CMK (cell line): ENCODE measurements around the gene ZNF155.
"Not testable (repeated sequence)": the region's sequence is repeated elsewhere in the genome, so short reads cannot be mapped to it uniquely, and the experiment has no call there.

Experiments used
- DNase-seq: peaks from one replicate; pipeline ENCODE4 v3.0.0-alpha.2; 2010; ENCODE audit warnings: low read depth

The ZNF155 gene

DNA sequence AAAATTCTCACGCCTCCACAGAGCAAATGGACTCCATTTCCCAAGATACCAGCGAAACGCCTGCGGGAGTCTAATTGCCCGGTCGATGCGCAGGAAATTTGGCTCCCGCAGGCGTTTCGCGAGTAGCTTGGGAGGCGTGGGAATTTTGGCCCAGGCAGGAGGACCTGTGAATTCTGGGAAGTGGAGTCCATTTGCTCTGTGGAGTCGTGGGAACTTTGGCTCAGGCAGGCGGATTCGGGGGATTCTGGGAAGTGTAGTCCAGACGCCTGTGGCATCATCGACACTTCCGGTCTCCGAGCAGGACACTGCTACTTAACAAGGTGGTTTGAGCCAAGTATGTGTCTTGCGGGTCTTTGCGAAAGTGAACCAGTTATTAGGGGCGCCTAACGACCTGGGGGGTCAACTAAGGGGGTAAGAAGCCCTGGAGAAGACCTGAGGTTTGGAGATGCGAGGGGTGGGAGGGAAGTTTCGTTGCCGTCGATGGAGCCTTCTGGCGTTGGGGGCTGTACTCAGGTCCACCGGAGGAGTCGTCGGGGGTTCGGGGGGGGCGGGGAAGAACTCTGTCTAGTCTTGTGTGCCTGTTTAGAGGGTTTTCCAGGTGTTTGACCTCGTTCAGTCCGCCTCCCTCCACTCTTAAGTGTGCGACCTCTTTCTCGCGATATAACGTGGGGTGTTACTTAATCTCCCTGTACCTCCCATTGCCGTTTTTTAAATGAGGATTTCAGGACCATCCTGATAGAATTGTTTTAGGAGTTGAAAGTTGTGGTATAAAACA is at the start of gene ZNF155:
Gene ZNF155 (plus strand): TSS at position 277 of the 775 bp plus-strand sequence. CDS start 4,356 bp downstream, outside the sequence.
- DNase-seq: peak; percentile 85

DNA sequence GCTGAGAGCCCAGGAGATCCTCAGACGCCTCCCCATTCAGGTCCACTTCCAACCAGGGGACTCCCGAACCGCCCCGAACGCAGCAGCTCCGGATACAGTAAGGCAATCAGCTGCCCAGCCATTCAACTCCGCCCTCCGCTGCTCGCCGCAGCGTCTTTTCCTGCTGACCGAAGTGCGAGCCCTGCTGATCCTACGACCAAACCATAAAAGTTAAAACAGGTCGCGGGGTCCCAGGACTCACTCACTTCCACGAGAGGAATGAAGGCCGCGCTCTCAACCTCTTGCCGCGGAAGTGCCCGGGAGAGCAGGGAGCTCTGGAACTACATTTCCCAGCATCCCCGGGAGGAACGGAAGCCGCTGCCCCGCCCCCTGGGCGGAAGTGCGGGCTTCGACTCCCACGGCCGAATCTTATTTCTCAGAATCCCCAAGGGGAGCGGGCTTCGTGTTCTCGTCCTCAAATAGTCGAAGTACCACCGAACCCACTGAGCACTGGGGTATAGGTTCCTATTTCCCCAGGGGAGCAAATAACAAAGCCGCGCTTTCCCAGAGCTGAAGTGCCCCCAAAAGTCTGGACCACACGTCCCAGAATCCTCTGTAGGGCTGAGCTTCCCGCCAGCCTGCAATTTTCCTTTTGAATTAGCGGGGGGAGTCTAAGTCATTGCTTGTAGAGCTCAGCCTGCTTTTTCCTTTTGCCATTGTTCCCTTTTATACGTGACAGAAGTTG is 48.8 kb upstream of the ZNF155 start, which contains the start of gene ZNF45:
Gene ZNF45 (minus strand): TSS at position 298 of the 724 bp plus-strand sequence. CDS start 13,097 bp downstream, outside the sequence.
- DNase-seq: peak; percentile 71

DNA sequence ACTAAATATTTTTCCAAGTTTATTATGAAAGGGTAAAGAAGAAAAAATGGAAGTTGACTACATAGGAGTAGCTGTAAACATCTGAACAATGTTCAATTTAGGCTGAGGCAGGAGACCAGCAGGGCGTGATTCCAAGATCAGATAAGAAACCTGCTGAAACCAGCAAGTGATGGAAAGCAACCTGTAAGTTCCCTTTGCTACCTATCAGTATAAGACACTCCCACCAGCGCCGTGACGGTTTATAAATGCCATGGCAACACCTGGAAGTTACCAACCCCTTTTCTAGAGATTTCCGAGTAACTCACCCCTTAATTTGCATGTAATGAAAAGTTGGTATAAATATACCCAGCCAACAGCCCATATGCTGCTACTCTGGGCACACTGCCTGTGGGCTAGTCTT is 47.8 kb upstream of the ZNF155 start:
- no peak for DNase-seq

DNA sequence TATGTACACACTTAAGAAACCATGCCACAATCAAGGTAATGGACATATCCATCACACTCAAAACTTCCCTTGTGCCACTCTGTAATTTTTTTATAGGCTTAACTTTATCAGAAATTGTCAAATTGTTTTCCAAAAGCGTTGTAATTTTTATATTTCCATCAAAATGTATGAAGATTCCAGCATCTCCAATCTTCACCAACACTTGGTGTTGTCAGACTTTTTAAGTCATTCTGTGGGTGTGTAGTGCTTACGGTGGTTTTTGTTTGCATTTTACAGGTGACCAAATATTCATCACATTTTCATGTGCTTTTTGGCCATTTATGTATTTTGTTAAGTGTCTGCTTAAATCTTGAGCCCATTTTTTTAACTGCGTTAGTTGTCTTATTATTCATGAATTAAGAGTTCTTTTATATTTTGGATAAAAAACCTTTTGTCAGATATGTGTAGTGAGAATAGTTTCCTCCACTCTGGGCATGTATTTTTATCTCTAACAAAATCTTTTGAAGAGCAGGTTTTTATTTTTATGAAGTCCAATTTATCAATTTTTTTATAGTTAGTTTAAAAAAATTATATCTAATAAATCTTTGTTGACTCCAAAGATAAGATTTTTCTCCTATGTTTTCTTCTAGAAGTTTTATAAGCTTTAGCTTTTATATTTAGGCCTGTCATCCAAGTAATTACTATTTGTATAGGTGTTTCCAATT is 44.3 kb upstream of the ZNF155 start:
- no peak for DNase-seq

DNA sequence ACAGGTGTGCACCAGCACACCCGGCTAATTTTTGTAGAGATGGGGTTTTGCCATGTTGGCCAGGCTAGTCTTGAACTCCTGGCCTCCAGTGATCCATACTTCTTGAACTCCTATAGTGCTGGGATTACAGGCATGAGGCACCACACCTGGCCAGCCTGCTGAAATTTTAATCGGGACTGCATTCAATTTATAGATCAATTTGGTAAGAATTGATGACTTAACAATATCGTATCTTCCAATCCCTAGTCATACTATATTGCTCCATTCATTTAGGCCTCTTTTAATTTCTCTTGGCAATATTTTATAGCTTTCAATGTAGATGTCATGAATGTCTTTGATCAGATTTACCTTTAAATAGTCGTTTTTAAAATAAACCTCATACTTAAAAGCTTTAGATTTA is 43.3 kb upstream of the ZNF155 start:
- no peak for DNase-seq

DNA sequence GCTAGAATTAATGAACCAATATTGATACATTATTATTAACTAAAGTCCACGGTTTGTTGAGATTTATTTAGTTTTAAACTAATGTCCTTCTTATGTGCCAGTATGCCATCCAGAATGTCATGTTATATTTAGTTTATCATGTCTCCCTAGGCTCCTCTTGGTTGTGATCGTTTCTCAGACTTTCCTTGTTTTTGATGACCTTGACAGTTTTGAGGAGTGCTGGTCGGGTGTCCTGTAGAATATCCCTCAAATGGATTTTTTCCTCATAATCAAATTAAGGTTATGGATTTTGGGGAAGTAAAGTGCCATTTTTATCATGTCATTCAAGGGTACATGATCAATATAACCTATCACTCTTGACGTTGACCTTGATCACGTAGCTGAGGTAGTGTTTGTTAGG is 42.8 kb upstream of the ZNF155 start:
- no peak for DNase-seq

DNA sequence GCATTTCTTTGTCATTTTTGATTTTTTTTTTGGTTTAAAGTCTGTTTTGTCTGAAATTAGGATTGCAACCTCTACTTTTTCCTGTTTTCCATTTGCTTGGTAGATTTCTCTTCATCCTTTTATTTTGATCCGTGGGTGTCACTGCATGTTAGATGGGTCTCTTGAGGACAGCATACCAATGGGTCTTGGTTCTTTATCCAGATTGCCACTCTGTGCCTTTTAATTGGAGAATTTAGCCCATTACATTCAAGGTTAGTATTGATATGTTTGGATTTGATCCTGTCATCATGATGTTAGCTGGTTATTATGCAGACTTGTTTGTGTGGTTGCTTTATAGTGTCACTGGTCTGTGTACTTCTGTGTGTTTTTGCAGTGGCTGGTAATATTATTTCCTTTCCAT is 36.6 kb upstream of the ZNF155 start:
- DNase-seq: not testable (repeated sequence)

DNA sequence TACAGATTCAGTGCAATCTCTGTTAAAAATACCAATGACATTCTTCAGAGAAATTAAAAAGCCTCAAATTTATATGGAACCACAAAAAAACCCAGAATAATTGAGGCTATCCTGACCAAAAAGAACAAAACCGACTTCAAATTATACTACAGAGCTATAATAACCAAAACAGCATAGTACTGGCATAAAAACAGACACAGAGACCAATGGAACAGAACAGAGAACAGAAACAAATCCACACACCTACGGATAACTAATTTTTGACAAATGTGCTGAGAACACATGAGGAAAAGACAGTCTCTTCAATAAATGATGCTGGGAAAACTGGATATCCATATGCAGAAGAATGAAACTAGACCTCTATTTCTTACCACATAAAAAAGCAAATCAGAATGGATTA is 34.2 kb upstream of the ZNF155 start:
- DNase-seq: not testable (repeated sequence)

DNA sequence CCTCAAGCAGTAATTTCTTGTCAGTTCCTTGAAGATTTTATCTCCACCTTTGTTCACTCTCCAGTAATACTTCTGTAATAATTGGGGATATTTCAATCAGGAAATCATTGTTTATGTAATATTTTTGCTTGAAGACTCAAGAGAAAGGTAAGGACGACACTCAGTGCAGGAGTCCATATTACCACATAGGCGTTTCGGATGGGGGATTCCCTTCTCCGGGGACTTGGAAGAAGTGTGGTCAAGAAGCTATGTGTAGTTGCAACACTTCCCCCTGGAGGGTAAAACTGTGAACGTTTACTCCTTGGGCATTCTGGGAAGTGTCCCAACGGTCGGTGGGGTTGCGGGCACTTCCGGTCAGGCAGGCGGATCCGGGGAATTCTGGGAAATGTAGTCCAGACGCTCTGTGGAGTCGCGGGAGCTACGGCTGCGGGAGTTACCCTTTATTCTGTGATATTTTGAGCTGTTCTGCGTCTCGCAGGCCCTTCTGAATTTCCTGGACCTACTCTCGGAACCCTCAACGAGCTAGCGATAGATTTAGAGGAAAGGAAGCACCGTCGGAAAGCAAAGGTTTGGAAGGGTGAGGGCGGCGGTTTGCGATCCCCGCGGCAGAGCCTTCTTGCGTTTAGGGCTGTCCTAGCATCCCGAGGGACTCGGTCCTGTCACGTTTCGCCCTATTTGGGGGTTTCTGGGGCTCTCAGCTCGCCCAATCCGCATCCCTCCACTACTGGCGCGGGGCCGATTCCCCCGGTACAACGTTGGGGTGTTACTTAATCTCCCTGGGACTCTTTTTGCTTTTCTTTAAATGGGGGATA is 32.9 kb upstream of the ZNF155 start, which contains the start of gene ZNF221:
Gene ZNF221 (plus strand): TSS at position 395 of the 812 bp plus-strand sequence. CDS start 11,499 bp downstream, outside the sequence.
- DNase-seq: peak; percentile 97

DNA sequence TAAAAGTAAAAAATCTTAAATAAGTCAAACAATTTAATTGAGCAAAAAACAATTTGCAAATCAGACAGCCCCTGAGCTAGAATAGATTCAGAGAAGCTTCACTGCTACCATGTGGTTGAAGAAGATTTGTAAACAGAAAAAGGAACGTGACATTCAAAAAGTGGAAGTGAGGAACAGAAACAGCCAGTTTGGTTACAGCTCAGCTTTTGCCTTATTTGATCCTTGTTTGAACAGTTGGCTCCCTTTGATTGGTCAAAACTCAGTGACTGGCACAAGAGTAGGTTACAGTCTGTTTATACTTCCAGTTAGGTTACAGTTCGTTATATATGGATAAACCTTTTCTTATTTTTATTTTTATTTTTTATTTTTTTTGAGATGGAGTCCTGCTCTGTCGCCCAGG is 27.2 kb upstream of the ZNF155 start:
- no peak for DNase-seq

DNA sequence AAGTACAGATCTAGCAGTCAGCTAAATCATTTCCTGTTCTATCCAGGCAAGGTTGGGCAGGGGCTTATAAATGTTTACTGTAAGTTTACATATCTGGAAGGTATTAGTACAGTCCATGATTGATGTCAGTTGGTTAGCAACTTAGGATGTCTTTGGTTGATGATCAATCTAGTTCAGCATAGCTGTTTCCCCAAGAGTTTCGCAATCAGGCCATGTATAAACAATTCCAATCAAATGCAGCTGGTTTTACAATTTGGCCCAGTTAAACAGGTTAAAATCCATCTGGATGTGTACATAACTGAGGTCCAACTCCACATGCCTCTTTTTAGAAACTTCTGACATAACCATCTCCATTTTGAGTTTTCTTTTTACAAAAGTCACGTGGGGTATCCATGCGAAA is 26.1 kb upstream of the ZNF155 start:
- no peak for DNase-seq

DNA sequence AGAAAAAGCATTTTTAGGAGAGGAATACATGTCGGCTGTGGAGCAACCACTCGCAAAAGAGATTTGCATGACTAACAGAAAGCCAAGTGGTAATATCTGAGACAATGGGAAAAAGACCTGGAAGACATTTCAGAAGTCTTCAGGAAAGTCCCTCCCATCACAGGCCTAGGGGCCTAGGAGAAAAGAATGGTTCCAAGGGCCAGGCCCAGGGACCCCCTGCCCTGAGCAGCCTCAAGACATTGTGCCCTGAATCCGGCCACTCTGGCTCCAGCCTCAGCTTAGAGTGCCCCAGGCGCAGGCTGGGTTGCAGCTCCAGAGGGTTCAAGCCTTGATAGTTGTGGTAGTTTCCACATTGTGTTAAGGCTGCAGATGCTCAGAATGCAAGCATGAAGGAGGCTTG is 23.6 kb upstream of the ZNF155 start:
- no peak for DNase-seq

DNA sequence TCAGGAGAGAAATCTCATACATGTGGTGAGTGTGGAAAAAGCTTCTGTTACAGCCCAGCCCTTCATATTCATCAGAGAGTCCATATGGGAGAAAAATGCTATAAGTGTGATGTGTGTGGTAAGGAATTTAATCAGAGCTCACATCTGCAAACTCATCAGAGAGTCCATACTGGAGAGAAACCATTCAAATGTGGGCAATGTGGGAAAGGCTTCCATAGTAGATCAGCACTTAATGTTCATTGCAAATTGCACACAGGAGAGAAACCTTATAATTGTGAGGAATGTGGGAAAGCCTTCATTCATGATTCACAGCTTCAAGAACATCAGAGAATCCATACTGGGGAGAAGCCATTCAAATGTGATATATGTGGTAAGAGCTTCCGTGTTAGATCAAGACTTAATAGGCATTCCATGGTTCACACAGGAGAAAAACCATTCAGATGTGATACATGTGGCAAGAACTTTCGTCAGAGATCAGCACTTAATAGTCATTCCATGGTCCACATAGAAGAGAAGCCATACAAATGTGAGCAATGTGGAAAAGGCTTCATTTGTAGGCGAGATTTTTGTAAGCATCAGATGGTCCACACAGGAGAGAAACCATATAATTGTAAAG is 17.8 kb upstream of the ZNF155 start:
- no peak for DNase-seq

DNA sequence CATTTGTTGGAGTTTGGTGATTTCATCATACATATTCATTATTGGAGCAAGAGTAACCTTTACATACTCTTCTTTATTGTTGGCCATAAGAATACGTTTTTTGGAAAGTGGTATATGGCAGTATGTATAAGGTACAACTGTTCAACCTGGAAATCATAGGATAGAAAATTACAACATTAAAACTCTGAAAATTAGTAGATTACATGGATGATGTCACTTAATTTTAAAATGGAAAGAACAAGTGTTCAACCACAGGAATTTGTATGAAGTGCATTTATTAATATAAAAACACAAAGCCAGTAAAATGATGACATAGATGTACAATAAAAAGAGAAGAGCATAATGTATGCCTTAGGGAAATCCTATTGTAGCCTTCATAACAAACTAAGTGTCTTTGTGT is 7.3 kb upstream of the ZNF155 start:
- no peak for DNase-seq

DNA sequence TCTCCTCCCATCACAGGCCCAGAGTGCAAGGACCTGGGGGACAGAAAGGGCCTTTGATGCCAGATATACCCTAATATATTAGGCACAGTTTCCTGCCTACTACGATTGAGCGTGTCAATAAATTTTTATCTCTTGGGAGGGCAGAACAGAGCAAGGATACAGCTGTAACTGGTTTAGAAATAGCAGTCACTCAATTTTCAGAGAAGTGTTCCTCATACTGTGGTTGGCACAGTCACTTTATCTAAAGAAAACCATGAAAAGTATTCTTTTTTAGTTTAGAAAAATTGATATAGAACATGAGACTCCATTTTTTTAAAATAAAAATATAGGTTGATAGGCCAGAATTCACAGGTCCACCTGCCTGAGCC is 460 bp upstream of the ZNF155 start:
- no peak for DNase-seq

DNA sequence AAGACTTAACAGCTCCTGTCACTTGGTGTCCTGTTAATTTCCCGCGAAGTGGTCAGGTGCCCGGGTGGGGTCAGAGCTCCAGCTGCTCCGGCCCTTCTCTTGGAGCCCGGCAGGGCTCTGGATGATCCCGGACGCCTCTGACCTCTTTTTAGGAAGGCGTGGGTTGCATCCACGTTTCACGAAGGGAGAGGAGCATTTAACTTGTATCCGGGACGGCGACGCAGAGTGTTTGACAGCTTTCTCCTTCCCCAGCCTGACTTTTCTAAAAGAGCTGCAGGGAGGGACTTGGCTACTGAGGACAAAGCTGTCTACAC is 656 bp downstream of the ZNF155 start:
- no peak for DNase-seq

DNA sequence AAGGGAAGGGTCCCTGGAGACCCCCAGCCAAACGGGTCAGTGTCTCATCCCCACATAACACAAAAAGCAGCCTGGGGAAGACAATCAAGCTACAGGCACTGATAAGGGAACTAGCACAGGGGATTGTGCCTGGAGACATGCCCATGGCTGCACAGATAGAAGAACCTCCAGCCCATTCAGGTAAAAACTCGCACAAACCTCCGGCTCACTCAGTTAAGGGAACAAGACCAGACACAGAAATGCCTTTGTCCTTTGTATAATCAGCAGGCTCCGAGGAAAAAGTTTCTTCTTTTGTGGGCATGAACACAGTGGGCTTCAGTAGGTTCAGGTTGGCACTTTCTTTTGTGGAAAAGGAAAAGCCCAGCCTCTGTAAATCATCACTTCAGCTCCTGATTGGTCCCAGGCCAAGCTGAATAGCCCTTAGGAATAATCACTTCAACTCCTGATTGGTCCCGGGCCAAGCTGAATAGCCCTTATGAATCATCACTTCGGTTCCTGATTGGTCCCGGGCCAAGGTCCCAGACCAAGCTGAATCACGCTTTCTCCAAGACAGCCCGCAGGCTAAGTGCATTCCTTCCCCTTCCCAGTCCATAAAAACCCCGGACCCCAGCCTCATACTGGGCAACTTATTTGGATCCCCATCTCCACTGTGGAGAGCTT is 13.8 kb downstream of the ZNF155 start:
- DNase-seq: no peak

DNA sequence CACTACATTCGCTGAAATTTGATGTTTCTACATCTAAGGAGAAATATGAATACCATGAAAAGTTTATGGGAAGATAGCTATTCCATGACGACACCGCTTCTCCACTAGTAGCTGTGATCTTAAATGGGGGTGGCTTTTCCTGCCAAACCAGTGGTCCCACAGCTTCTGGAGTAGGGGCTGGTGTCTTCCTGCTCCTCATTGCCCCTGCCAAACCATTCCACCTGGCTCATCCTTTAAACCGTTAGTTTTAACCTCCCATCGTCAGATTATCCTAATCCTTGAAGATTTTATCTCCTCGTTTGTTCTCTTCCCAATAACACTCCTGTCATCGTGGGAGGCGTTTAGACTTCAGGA is 18.2 kb downstream of the ZNF155 start:
- DNase-seq: no peak

DNA sequence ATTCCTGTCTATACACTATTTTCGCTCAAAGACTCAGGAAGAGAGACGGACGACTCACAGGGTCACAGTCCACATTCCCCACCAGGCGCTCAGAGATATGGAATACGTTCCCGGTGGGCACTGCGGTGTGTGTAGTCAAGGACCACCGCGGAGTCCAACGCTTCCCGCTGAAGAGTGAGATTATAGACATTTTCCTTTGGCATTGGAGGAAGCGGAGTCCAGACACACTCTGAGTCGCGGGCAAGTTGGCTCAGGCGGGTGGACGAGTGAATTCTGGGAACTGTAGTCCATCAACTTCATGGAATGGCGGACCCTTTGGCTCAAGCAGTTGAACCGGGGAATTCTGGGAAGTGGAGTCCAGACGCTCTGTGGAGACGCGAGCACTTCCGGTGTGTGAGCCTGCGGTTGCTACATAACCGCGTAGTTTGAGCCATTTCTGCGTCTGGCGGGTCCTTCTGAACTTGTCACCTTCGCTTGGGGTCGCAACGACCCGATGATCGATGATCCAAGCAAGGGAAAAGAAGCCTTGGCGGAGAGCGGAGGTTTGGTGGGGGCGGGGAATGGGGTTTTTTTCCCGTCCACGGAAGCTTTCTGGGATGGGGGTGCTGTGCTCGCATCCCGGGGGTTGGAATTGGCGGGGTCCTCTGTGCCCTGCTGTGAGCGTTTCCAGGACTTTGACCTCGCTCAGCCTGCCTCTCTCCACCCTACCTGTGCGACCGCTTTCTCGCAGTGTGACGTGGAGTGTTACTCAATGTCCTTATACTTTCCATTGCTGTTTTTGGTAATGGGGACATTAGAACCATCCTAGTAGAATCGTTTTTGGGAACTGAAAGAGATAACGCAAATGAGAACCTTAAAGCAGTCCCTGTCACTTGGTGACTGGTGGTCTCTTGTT is 18.8 kb downstream of the ZNF155 start, which contains the start of gene ZNF230:
Gene ZNF230 (plus strand): TSS at position 392 of the 895 bp plus-strand sequence. CDS start 4,122 bp downstream, outside the sequence.
- DNase-seq: peak; percentile 90

DNA sequence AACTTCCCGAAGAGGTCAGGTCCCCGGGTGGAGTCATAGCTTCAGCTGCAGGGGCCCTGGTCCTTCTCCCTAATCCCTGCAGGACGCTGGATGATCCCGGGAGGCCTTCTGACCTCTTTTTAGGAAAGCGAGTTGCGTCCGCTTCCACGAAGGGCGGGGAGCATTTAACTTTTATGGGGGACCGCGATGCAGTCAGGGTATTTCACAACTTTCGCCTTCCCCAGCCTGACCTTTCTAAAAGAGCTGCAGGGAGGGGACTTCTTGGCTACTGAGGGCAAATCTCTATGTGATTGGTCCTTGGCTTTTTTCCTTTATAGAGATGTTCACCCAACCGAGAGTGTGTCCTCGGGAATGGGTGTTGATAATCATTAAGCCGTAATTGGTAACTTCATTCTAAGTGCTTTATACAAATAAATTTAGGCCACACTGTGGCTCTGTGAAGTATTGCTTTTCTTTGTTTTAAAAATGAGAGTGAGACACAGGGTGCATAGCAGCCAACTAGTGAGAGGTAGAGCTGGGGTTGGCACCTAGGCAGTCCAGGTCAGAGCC is 19.5 kb downstream of the ZNF155 start:
- DNase-seq: no peak
